Stimulated activated CD8-positive, alpha-beta memory T cell treated with anti-CD3 and anti-CD28 coated beads, Interleukin-4, amount 100 ng/mL, for 4 hours (primary cell): ENCODE data around the gene CPSF4L.
A peak's percentile ranks its signal among the peaks of the same experiment; 100 is the strongest.

ENCODE experiments used
- DNase-seq, 2 donors: peaks; one replicate each; pipeline ENCODE4 v3.0.0-alpha.2; 2020; ENCODE audit warnings: low read depth in 2 of 2, low spot score in 1 of 2

Gene CPSF4L

DNA sequence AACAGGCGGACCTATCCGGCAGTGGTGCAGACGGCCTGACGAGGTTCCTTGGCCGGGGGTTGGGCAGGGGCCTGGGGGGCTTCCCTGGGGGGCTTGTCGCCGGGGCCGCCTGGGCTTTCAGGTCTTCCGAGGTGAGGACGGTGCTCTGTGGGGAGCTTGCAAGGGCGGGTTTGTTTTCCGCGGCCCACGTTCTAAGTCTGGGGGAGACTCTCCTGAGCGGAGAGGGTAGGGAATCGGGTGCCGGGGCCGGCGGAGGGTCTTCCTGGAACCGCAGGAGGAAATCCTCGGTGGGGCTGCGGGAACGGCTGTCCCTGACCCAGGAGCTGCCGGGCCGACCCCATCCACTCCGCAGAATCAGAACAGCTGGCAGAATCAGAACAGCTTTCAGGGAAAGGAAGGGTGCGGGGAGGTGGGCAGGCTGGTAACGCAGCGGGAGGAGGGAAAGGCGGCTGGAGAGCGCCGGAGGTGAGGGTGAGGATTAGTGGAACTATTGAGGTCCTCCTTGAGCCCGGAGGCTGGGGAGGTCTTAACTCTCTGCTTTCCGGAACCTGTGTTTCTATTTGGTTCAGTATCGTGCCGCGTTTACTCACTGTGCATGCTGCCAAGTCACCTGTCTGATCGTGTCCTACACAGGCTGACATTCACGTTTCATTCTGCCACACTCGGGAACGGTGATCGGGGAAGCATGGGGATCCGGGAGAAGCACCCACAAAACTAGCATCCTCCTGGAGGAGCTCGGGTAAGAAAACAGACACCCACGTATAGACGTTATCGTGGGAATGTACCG lies 28.9 kb downstream of the CPSF4L start:
- peak in 1 of 2 donors; percentile 8 for DNase-seq

DNA sequence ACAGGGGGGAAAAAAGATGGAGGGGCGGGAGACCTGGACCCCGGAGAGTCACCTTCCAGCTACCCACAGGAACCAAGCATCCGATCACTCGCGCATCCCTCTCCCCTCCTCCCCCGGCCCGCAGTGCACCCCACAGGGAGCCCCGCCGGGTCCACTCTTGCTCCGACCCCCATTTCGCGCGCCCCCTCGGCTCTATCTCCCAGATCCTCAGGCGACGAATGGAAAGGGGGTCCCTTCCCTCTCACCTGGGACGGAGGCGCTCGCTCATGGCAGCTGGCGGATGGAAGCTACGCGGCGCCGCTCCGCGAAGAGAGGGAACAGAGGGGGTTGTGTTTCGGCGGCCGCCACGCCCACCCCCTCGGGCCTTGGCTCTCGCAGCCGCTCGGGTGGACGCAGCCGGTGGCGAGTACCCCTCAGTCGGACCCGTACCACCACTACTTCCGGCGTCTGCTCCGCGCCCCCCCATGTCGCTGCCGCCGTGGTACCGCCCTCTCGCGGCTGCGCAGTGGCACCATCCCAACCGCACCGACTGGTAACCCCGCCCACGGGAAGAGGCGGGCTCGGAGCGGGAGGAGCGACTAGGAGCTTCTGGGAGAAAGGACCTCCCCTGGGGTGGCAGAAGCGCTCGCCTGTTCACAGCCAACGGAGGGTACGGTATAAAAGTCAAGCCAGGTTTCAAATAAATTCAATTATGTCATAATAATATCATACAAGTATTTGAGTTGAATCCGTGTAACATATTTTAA lies 29.7 kb downstream of the CPSF4L start:
- DNase-seq = peak; percentile 93 to 95

DNA sequence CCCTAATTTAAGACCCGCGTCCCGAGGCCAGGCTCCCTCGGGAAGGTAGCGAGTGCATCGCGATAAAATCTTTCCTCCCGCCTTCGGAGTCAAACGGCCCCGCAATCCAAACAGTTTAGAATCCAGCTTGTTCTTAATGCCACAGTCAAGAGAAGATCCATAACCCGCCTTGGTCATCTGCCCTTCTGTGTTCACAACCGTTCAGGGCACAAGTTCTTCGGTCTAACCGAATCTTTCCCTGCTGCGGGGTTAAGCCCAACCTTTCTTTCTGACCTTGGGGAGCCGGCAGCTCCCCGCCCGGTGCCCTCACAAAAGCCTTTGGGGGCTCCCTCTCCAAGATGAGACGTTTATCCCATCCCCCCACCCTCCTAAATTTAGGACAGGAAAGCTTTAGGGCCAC lies 30.3 kb downstream of the CPSF4L start:
- no peak for DNase-seq

DNA sequence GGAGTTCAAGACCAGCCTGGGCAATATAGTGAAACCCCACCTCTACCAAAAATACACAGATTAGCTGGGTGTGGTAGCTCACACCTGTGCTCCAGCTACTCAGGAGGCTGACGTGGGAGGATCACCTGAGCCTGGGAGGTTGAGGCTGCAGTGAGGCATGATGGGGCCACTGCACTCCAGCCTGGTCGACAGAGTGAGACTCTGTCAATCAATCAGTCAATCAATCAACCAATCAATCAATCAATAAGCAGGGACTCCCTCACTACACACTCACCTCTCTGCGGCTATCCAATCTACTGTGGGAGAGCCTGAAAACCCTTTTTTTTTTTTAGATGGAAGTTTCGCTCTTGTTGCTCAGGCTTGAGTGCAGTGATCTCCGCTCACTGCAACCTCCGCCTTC lies 31.6 kb downstream of the CPSF4L start:
- no peak for DNase-seq

DNA sequence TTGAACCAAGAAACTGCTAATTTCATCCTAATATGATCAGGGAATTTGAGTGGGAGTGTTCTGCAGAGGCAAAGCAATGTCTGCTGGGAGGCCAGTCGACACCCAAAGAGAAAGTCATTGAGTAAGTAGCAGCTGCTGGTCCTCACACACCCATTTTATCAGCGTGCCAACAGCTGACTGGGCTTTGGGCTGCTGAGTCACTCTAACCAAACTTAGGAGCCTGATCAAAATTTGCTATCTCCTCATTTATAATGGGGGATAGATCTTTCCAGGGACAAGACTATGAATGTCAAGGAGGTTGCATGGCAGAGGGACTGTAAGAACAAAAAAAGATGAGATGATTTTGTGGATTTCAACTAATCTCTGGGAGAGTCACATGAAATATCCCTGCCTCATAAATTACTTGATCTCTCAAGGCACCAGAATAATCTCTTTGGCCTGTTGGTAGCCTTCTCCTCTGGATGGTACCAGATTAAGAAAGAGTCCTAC lies 32.9 kb downstream of the CPSF4L start:
- DNase-seq = no peak

DNA sequence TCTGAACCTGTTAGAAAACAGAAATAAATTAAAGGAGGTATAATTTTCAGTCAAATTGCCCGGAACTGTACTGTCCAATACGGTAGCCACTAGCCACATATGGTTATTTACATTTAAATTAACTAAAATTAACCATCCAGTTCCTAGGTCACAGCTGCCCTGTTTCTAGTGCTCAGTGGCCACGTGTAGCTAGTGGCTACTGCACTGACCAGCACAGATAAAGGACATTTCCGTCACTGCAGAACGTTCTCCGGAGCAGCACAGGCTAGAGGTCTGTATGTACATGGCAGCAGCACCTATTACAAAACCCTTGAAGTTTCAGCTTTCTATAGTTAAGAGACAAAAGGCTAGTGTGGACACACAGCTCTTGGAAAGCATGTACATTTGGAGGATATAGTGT lies 33.7 kb downstream of the CPSF4L start:
- no peak for DNase-seq

DNA sequence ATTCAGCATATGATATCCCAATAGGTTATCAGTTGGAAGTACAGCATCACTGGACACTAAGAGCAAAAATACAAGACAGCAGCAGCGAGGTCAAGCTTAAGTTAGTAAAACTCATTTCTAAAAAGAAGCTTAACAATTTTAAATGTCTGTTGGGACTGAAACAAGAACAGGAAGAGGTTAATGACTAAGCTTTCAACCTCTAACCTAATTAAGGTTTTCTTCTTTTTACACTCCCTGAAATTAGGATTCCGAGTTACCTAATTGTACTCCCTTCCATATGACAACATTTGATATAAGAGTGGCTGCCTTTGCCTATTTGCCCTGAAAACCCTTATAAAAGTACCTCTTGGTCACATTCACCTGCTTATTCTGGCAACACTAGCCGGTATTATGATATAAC lies 34.3 kb downstream of the CPSF4L start:
- no peak for DNase-seq

DNA sequence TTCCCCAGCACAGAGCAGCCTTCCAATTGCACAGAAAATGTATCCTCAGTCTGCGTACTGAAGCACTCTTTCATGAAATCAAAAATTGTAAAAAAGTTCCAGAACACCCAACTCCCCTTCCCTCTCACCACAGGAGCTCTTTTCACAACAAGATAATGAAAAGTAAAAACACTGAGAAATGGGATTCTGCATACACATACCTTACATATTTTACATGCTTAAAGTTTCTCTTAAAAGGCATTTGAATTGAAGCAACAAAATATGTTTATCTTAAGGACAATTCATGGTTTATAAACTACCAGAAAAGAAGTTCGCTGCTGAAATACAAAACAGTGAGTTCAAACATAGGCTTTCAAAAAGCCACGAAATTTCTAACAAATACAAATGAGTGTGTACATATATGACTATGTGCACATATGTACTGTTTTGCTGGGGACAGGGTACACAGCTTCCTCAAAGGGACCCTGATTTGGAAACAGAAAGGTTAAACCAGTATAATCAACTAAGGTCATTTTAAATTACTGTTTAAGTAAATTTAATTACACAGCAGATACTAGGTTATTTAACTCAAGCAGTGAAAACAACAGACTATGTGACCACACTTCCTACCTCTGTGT lies 35.0 kb downstream of the CPSF4L start:
- no peak for DNase-seq

DNA sequence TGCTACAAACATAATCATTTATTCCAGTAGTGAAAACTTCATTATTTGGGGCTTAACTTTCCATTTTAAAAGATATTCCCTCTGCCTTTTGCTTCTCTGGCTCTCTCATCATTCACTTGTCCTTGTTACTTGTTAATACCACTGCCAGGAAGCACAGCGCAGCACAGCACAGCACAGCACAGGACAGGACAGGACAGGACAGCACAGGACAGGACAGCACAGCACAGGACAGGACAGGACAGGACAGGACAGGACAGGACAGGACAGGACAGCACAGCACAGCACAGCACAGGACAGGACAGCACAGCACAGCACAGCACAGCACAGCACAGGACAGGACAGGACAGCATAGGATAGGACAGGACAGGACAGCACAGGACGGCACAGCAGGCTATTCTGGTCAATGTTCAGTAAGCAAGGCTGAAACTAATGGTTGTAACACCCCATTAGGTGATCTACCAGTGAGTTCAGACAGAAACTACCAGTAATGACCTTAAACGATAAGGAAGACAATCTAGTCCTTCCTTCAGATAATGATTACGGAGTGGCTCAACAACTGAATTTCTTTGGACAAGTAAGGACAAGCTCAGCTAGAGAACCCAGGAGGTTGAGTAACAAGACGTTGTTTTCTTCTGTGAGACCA lies 36.9 kb downstream of the CPSF4L start:
- DNase-seq = no peak

DNA sequence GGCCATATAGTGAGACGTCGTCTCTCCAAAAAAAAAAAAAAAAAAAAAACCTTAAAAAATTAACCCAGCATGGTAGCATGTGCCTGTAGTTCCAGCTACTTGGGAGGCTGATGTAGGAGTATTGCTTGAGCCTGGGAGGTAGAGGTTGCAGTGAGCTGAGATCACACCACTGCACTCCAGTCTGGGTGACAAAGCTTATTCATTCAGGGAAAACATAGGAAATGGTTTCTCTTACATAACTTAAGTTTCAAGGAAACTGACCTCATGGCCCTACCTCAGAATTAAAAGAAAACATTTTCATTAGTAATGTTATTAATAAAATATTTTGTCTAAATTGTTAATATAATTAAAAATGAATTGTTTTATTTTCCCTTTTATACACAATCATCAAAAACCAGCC lies 37.4 kb downstream of the CPSF4L start:
- DNase-seq = no peak

DNA sequence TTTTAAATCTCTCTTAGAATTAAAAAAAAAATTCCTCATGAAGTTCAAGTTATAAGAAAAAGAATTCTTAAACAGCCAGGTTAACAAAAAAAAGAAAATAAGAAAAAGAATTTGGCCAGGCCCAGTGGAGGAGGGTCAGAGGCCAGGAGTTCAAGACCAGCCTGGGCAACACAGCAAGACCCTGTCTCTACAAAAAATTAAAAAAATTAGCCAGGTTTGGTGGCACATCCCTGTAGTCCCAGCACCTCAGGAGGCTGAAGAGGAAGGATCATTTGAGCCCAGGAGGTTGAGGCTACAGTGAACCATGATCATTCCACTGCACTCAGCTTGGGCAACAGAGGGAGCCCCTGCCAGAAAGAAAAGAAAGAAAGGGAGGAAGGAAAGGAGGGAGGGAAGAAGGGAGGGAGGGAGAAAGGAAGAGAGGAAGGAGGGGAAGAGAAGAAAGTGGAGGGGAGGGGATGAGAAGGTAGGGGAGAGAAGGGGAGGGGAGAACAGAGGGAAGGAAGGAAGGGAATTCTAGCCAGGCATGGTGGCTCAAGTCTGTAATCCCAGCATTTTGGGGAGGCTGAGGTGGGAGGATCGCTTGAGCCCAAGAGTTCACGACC lies 38.0 kb downstream of the CPSF4L start:
- no peak for DNase-seq

DNA sequence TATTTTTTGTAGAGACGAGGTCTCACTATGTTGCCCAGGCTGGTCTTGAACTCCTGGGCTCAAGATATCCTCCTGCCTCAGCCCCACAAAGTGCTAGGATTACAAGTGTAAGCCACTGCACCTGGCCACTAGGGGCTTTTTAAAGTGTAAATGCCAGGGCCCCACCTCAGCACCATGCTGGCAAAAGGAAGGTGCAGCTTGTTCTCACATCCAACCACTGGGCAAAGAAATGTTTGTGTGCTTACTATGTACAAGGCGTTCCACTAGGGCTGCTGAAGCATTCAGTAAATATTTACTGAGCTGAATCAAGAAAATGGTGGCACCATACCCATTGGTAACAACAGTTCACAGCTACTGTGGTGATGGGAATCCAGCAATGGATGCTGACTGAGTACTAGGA lies 46.2 kb downstream of the CPSF4L start:
- no peak for DNase-seq

DNA sequence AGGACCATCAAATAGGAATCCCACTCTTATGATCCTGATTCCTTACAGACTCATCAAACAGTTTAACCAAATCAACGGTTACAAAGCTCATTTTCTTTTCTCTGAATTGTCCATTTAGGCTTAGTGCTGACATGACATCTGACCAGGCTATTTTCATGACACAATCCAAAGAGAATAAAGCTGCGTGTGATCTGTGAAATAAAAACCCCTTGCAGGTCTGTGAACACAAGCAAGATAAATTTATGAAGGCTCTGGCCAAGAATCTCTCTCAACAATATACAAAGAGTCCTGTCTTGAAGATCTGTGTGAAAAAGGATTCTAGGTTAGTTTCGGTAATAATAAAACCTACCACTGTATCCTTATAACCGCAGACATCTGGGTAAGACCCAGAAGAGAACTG lies 46.8 kb downstream of the CPSF4L start:
- no peak for DNase-seq

DNA sequence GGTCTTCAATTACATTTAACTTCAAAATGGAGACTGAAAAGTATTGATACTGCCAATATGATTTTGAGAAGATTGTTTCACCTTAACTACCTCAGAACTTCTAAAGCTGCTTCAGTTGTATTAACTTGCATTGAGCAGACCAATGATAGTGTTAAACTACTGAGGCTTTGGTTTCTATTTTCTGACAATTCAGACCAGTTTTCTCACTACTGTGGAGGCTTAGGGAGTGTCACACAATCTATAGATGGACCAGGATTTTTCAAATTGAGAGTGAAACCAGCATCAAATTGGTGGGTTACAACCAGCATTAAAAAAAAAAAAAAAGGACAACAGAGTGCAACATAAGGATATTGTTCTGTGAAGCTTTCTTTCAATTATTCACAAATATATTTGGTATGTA lies 47.7 kb downstream of the CPSF4L start:
- no peak for DNase-seq

DNA sequence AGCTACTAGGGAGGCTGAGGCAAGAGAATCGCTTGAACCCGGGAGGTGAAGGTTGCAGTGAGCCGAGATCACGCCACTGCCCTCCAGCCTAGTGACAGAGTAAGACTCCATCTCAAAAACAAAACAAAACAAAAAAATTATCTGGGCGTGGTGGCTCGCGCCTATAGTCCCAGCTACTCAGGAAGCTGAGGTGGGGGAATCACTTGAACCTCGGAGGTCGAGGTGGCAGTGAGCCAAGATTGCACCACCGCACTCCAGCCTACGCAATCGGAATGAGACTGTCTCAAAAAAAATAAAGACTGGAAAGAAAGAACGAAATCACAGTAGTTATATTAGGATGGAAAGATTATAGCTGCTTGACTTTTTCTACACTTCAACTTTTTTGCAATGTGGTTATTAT lies 49.9 kb downstream of the CPSF4L start:
- no peak for DNase-seq

DNA sequence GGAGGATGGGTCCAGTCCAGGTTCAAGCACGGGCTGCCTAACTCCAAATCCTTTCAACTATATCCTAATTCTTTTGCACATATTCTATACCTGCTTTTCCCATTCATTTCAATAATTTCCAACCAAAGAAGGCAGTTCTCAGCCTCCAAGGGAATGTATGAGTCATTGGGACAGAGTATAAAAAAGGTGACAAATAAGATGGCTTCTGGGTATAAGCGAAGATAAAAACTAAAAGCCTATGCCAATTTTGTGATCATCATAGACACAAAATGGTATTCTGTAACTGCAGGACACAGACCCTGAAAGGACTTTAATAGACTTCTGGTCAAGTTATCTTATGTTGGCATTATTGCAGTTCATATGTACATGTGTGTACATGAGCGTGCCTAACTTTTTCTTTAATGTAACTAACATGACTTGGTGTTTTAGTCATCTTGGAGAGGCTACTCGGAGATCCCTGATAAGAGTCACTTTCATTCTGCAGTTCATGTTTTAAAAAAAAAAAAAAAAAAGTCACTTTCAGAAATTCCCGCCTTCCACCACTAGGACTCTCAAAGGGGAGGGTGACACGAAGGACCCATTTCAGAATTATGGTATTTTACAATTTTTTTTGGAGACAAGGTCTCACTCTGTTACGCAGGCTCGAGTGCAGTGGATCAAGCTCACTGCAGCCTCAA lies 51.5 kb downstream of the CPSF4L start:
- no peak for DNase-seq

DNA sequence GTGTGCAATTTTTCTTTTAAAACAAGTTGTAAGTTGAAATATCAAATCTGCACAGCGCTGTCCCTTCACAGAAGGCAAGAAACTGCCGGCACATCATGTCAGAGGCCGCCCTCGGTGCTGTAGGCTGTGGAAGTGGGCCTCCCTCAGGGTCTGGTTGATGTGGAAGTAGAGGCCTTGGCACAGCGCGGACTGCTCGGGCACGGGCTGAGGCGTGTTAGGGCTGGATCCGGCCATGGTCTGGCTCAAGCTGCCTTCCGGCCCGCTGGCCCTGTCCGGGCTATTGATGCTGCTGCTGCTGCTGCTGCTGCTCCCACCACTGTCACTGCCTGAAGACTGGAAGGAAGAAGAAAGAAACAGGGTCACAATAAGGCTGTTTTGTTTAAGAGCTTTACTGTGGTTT lies 52.2 kb downstream of the CPSF4L start:
- DNase-seq = no peak

DNA sequence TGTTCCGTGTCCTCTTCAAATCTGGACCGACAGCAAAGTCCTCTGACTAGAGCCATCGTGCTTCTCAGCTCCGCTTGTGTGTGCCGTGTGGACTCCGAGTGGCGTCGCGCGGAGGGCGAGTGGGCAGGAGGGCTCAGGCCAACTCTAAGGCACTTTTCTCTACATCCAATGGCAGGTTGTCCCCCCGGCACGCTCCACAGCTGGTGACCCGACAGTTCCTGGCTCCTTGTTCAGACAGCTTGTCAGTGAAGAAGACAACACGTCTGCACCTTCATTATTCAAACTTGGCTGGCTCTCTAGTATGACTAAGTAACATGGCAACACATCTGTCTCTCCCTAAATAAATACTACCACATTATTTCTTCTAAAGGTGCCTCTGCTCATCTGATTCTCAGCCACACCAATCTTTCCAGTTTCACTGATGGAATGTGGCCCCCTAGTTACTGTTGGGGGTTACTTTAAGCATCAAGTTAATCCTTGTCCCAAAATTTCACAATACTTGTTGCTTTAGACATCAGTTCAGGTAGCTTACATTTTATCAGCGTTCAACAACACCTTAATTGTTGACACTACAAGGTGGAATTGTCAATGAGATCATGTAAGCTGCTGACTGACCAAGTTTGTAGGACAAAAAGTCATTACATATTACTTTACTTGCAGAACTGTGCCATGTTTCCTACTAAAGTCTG lies 53.4 kb downstream of the CPSF4L start:
- no peak for DNase-seq

DNA sequence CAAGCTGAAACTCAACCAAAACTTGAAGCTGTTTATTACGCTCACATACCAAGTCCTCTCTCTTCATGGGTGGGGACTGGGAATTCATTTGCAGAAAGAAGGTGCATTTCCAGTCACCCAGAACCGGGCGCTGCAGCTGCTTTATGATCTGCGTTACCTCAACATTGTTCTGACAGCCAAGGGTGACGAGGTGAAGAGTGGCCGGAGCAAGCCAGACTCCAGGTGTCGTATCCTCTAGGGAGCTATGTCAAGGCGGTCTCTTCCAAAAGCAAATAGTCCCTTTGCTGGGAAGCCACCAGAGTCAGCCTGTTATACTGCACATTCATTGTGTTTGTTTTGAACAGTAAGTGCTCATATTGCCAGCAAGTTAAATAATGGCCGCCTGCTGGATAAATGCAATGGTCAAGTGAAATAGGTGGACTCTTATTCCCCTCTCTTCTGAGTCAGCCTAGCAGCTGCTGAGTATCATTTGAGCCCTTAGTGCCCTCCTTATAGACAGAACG lies 56.2 kb downstream of the CPSF4L start:
- DNase-seq = no peak
